Transverse colon (tissue), 4 donors: ENCODE data around the gene ADAMTS8. TPM values are rescaled to one million over a fixed set of nuclear protein-coding genes. Genes with fewer than 3 reads are reported as not detected.

Source experiments
- DNase-seq: peaks from one replicate; pipeline ENCODE4 v3.0.0-alpha.2; 2019
- H3K27ac ChIP-seq, 4 donors: fragments of 200-600 bp; sonication (generic); 2 replicates each; pipeline ENCODE4 v1.5.1; 2016 to 2018; ENCODE audit warnings: inconsistent platforms in 4 of 4
- H3K27me3 ChIP-seq: fragments of 200-600 bp; sonication (generic); 2 replicates; pipeline ENCODE4 v1.5.1; 2017; ENCODE audit warnings: inconsistent platforms
- H3K36me3 ChIP-seq, 4 donors: fragments of 200-600 bp; sonication (generic); 2 replicates each; pipeline ENCODE4 v1.5.1; 2017 to 2019; ENCODE audit warnings: inconsistent platforms in 4 of 4
- H3K4me1 ChIP-seq, 4 donors: fragments of 200-600 bp; sonication (generic); 2 replicates each; pipeline ENCODE4 v1.5.1; 2017 to 2020; ENCODE audit warnings: inconsistent platforms in 4 of 4
- H3K4me3 ChIP-seq, 4 donors: fragments of 200-600 bp; sonication (generic); 1 replicate in 1 of 4; 2 replicates in 3 of 4; pipeline versions ENCODE4 v1.5.1 to v1.6.1; 2017 to 2019; ENCODE audit warnings: inconsistent platforms in 4 of 4
- H3K9me3 ChIP-seq, 2 donors: fragments of 200-600 bp; sonication (generic); 2 replicates each; pipeline ENCODE4 v1.5.1; 2017 to 2019; ENCODE audit warnings: inconsistent platforms in 2 of 2
- EP300 ChIP-seq: sonication (generic); formaldehyde crosslinking; IDR thresholded peaks from one replicate; pipeline ENCODE4 v1.6.1; 2017; ENCODE audit warnings: antibody characterized with exemption, low read depth
- POLR2A ChIP-seq: fragments of 450-650 bp; IDR thresholded peaks from one replicate; pipeline ENCODE4 v1.6.1; 2016; ENCODE audit warnings: antibody characterized with exemption, mild to moderate bottlenecking, moderate library complexity
- POLR2AphosphoS5 ChIP-seq, 3 donors: sonication (generic); formaldehyde crosslinking; IDR thresholded peaks; one replicate each; pipeline ENCODE4 v1.6.1; 2016; ENCODE audit warnings: antibody characterized with exemption in 3 of 3
- WGBS, 2 donors: methylation state at CpG; one replicate each; pipeline ENCODE4 v1.1.5; 2018; ENCODE audit warnings: low coverage in 1 of 2; 5-methylcytosine and 5-hydroxymethylcytosine counted together
- in situ Hi-C, 4 donors: fragments of 200-750 bp; cut with MboI; loops; one replicate each; pipeline versions ENCODE4 v1.15.0 to v1.15.1; 2017; ENCODE audit warnings: low sequenced_read_pairs in 3 of 4, low pct_ligation_motif_present in 1 of 4, low pct_unique_long_range_greater_than_20kb in 1 of 4
- intact Hi-C: fragments of 100-400 bp; cut with DNase I; formaldehyde crosslinking; loops from one replicate; pipeline ENCODE4 v1.15.1; 2023; ENCODE audit warnings: low total_unique reads
- total RNA-seq, 4 donors: library from RNA; depleted of rRNA; stranded (reverse); fragments of >200 nt; gene quantifications; one replicate each; pipeline ENCODE4 v1.1.0, GENCODE V29; 2016
- TF ChIP-seq, protein P1 (sequence below), 5 experiments: fragments of 200-600 bp in 3 of 5; fragments of 450-650 bp in 2 of 5; sonication (generic) in 3 of 5; IDR thresholded peaks; 1 replicate in 2 of 5; 2 replicates in 3 of 5; pipeline ENCODE4 v1.5.1; 2016 to 2017; ENCODE audit warnings: antibody characterized with exemption in 5 of 5, inconsistent platforms in 3 of 5, mild to moderate bottlenecking in 2 of 5, moderate library complexity in 1 of 5

Gene ADAMTS8
- total RNA-seq, 4 donors from 2014 or later = 0.27 to 1.00 (median 0.95) TPM; not detected in 1

DNA sequence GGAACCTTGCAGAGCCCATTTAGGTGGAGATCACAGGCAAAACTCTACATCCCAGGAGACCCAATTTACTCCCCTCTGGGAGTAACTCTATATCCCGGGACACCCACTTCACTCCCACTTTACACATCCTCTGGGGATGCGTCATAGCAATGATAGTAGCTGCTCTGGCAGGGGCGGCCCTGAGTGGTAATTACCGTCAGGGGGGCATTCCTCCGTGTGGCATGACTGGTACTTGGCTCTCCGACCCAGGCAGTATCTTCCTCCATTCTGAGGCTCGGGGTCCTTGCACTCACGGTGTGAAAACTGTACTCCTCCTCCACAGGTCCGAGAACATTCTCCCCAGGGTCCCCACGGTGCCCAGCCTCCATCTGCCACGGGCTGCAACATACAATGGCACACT, 17.2 kb downstream of the ADAMTS8 start:
- H3K4me3 ChIP-seq = no peak overlapping the region
- no peak overlapping the region for H3K27ac ChIP-seq
- DNase-seq = no peak
- no peaks in the 10 kb centered on the region for H3K36me3 ChIP-seq
- in situ Hi-C loops = loop anchor here in 1 of 4 donors (25.0 kb wide), 1 partner anchor 199 kb away; no protein-coding TSS in a partner anchor
- peaks cover 0 to 9% (median 6%) of the 10 kb centered on the region in 4 donors for H3K4me1 ChIP-seq
- no peaks in the 10 kb centered on the region for H3K9me3 ChIP-seq
- TF ChIP-seq POLR2A (no peak), POLR2AphosphoS5 (IDR thresholded peaks at IDR 0.05) (no peak), EP300 (no peak)
- TF ChIP-seq, protein P1, sequence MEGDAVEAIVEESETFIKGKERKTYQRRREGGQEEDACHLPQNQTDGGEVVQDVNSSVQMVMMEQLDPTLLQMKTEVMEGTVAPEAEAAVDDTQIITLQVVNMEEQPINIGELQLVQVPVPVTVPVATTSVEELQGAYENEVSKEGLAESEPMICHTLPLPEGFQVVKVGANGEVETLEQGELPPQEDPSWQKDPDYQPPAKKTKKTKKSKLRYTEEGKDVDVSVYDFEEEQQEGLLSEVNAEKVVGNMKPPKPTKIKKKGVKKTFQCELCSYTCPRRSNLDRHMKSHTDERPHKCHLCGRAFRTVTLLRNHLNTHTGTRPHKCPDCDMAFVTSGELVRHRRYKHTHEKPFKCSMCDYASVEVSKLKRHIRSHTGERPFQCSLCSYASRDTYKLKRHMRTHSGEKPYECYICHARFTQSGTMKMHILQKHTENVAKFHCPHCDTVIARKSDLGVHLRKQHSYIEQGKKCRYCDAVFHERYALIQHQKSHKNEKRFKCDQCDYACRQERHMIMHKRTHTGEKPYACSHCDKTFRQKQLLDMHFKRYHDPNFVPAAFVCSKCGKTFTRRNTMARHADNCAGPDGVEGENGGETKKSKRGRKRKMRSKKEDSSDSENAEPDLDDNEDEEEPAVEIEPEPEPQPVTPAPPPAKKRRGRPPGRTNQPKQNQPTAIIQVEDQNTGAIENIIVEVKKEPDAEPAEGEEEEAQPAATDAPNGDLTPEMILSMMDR (IDR thresholded peaks at IDR 0.05) = no peak
- intact Hi-C loops = no loop called here
- no peaks in the 10 kb centered on the region for H3K27me3 ChIP-seq
- WGBS, 2 donors = 73 to 86% methylated on average over 2 to 11 of the region's 11 CpGs

DNA sequence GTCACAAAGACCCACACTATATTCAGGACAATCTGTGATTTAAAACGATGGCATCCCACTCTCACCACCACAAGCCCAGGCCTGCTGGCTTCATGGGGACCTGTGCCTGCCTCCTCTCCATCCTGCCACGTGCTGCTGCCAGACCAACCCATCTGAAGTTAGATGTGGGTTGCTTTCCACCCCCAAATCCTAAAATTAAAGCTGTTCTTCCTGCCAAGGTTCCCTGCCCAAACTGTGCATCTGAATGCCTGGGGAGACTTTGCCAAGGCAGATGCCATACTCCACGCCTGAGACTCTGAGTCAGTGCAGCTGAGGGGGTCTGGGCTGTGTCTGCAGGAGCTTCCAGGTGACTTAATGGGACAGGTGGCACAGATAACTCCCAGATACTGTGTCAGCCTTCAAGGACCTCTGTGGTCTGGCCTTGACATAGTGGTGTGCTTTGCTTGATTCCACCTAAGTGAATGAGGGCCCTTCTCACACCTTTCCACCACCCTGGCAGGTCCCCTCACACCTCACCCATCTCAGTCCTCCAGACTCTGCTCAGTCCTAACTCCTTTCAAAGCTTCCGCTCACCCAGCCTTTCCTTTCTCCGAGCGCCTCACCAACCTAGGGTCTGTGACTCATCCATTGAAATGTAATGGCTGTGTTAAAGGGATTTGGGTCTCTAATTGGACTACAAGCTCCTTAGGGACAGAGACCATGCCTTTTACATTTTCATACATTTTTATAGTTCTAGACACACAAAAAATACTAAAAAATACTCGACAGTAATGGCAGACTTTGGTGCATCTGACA, 18.6 kb downstream of the ADAMTS8 start:
- H3K4me3 ChIP-seq = no peak overlapping the region
- DNase-seq = no peak
- peak overlapping the region in 1 of 4 donors; percentile 15 for H3K27ac ChIP-seq
- peaks cover 0 to 9% (median 6%) of the 10 kb centered on the region in 4 donors for H3K4me1 ChIP-seq
- in situ Hi-C loops = loop anchor here in 1 of 4 donors (25.0 kb wide), 1 partner anchor 197 kb away; no protein-coding TSS in a partner anchor
- no peaks in the 10 kb centered on the region for H3K9me3 ChIP-seq
- no peaks in the 10 kb centered on the region for H3K36me3 ChIP-seq
- H3K27me3 ChIP-seq = no peaks in the 10 kb centered on the region
- 82 to 94% methylated on average over 5 to 7 of the region's 7 CpGs for WGBS, 2 donors
- no peak for TF ChIP-seq POLR2A
- TF ChIP-seq POLR2AphosphoS5 (IDR thresholded peaks at IDR 0.05) = peak in 1 of 3 donors; percentile 20
- TF ChIP-seq, protein P1 (IDR thresholded peaks at IDR 0.05) = no peak
- TF ChIP-seq EP300 = no peak
- intact Hi-C loops = no loop called here

DNA sequence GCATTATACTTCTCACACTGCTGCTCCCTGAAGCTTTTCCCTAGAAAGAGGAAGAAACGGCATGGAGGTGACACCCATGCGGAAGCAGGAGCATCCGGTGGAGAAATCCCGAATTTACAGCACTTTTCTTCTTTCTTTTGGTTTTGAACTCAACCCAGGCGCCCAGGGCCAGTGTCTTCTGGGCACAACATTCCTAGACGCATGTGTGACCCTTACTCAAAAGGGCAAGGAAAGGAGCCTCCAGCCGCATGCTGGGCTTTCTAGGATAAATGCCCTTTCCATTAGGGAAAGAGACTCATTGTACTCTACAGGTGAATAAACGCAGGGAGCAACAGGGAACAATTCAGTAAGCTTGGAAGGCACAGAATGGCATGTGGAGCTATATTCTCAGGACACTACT, 19.5 kb downstream of the ADAMTS8 start:
- in situ Hi-C loops (loop anchor here in 1 of 4 donors (25.0 kb wide), 1 partner anchor 197 kb away; no protein-coding TSS in a partner anchor), intact Hi-C loops (no loop called here)
- no peak for DNase-seq
- 81 to 82% methylated on average over 6 to 8 of the region's 8 CpGs for WGBS, 2 donors
- Histone ChIP-seq H3K27ac (peak overlapping the region in 3 of 4 donors; percentile 62 to 86 (median 76)), H3K4me1 (peaks cover under 1 to 12% (median 7%) of the 10 kb centered on the region in 4 donors), H3K9me3 (no peaks in the 10 kb centered on the region), H3K36me3 (no peaks in the 10 kb centered on the region), H3K27me3 (no peaks in the 10 kb centered on the region), H3K4me3 (no peak overlapping the region)
- TF ChIP-seq, protein P1 (IDR thresholded peaks at IDR 0.05) = no peak
- TF ChIP-seq POLR2A (no peak), POLR2AphosphoS5 (IDR thresholded peaks at IDR 0.05) (no peak), EP300 (no peak)

DNA sequence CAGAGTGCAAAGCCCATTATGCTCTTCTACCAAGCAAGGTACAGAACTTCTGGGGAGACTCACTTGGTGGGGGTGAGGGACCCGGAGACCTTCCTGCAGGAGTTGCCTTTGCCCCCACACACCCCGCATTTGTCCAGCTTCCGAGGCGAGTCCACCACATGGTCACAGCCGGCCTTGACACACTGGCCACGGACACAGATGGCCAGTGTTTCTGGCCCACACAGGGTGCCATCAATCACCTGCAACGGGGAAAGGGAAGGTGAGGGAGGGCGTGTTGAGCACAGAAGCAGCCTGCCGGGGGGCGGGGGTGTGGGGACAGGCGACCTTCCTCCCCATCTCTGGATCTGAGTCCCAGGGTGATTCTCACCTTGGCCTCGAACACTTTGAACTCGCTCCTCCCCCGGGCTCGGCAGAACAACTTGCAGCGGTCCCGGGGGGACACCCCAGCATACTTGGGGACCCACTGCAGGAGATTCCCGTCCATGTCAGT, 20.0 kb downstream of the ADAMTS8 start:
- H3K4me1 ChIP-seq = peaks cover 4 to 15% (median 10%) of the 10 kb centered on the region in 4 donors
- TF ChIP-seq POLR2AphosphoS5 (IDR thresholded peaks at IDR 0.05) = no peak
- TF ChIP-seq, protein P1 (IDR thresholded peaks at IDR 0.05) = no peak
- TF ChIP-seq EP300 = no peak
- no peak for TF ChIP-seq POLR2A
- intact Hi-C loops = no loop called here
- H3K9me3 ChIP-seq = no peaks in the 10 kb centered on the region
- no peak for DNase-seq
- H3K36me3 ChIP-seq = no peaks in the 10 kb centered on the region
- H3K27me3 ChIP-seq = no peaks in the 10 kb centered on the region
- in situ Hi-C loops = loop anchor here in 1 of 4 donors (25.0 kb wide), 1 partner anchor 196 kb away; no protein-coding TSS in a partner anchor
- 40 to 84% methylated on average over 1 to 15 of the region's 18 CpGs for WGBS, 2 donors
- H3K4me3 ChIP-seq = no peak overlapping the region
- H3K27ac ChIP-seq = peak overlapping the region; percentile 44 to 86 (median 69)
